HS-5 (cell line): Measurements from ENCODE around the gene ETFA.

Source experiments
- DNase-seq: peaks from one replicate; pipeline ENCODE4 v3.0.0-alpha.2; 2012; ENCODE audit warnings: low read depth

The ETFA gene

GRCh38 chr15:76340198-76340802 is 29.0 kb upstream of the ETFA start:
- no peak for DNase-seq

GRCh38 chr15:76339305-76340197 is 28.3 kb upstream of the ETFA start:
- no peak for DNase-seq

- DNase-seq: no peak
These were observed 27.4 kb upstream of the ETFA start for GRCh38 chr15:76338486-76339304.

GRCh38 chr15:76337696-76338485 is 26.6 kb upstream of the ETFA start:
- DNase-seq: no peak

GRCh38 chr15:76337059-76337695 is 25.9 kb upstream of the ETFA start:
- DNase-seq: no peak

GRCh38 chr15:76336254-76337058 is 25.2 kb upstream of the ETFA start, which contains the start of gene ISL2:
Gene ISL2 (plus strand): TSS chr15:76336773. CDS start chr15:76336884, 111 bp downstream.
- peak; percentile 87 for DNase-seq

GRCh38 chr15:76335307-76336253 is 24.3 kb upstream of the ETFA start:
- DNase-seq: no peak

GRCh38 chr15:76334438-76335306 is 23.4 kb upstream of the ETFA start:
- DNase-seq: no peak

GRCh38 chr15:76333720-76334437 is 22.6 kb upstream of the ETFA start:
- DNase-seq: no peak

- no peak for DNase-seq
These were observed 22.0 kb upstream of the ETFA start for GRCh38 chr15:76333309-76333708.

GRCh38 chr15:76332796-76333195 is 21.5 kb upstream of the ETFA start:
- no peak for DNase-seq

- DNase-seq: no peak
These were observed 18.9 kb upstream of the ETFA start for GRCh38 chr15:76330080-76330680.

- no peak for DNase-seq
These were observed 17.7 kb upstream of the ETFA start for GRCh38 chr15:76328958-76329357.

- no peak for DNase-seq
These were observed 16.9 kb upstream of the ETFA start for GRCh38 chr15:76328106-76328696.

- DNase-seq: no peak
These were observed 16.2 kb upstream of the ETFA start for GRCh38 chr15:76327191-76328105.

GRCh38 chr15:76325704-76326103 is 14.4 kb upstream of the ETFA start:
- no peak for DNase-seq
